ENCODE measurements around the gene MAGEA11.

- TF ChIP-seq TAF1 (IDR thresholded peaks at IDR 0.05; ENCODE audit: borderline replicate concordance, low read depth, low read length): no peak
- TF ChIP-seq POLR2A (IDR thresholded peaks at IDR 0.05; ENCODE audit: low read depth, low read length): no peak
- TF ChIP-seq POLR2AphosphoS5 (IDR thresholded peaks at IDR 0.05; ENCODE audit: low read depth, low read length): no peak
Measured at GRCh38 chrX:149759824-149760223, 48.0 kb downstream of the MAGEA11 start.

All from GM12892 (cell line).